ENCODE data around the gene CPED1. TPM values are rescaled to one million over a fixed set of nuclear protein-coding genes. Genes with fewer than 3 reads are reported as not detected.
"Not testable (repeated sequence)": the region's sequence is repeated elsewhere in the genome, so short reads cannot be mapped to it uniquely, and the experiment has no call there.

CPED1 gene
- total and polyA plus RNA-seq, 2 experiments from 2014 or later = 0.17 to 0.47 TPM

DNA sequence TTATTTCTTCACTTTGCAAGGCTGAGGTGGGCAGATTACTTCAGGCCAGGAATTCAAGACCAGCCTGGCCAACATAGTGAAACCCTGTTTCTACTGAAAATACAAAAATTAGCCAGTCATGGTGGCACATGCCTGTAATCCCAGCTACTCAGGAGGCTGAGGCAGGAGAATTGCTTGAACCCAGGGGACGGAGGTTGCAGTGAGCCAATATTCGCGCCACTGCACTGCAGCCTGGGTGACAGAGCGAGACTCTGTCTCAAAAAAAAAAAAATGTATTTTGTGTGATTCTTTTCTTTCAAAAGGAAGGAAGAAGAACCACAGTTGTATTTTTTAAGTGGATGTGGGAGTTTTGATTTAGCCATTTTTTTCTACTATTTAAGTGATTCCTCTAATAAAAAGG, 195.4 kb downstream of the CPED1 start:
- DNase-seq (ENCODE audit: low spot score); H3K36me3 Mint-ChIP-seq (ENCODE audit: low read depth); H3K27ac ChIP-seq (ENCODE audit: low read depth); H3K36me3 ChIP-seq (ENCODE audit: insufficient read depth); H3K9me3 Mint-ChIP-seq; H3K27ac Mint-ChIP-seq; H3K4me1 ChIP-seq (ENCODE audit: insufficient read depth); H3K27me3 Mint-ChIP-seq (ENCODE audit: insufficient read depth, low read depth, poor library complexity); H3K79me2 ChIP-seq (replicated peaks; ENCODE audit: insufficient read depth); H2AFZ ChIP-seq; H4K20me1 ChIP-seq (replicated peaks; ENCODE audit: insufficient read depth); H3K9me2 ChIP-seq (ENCODE audit: insufficient read depth); H3K4me2 ChIP-seq; H3K4me1 Mint-ChIP-seq; H3K4me3 Mint-ChIP-seq; H3K4me3 ChIP-seq; H3F3A ChIP-seq (replicated peaks; ENCODE audit: low read depth); H3K27me3 ChIP-seq (ENCODE audit: insufficient read depth); ATAC-seq: not testable (repeated sequence)

DNA sequence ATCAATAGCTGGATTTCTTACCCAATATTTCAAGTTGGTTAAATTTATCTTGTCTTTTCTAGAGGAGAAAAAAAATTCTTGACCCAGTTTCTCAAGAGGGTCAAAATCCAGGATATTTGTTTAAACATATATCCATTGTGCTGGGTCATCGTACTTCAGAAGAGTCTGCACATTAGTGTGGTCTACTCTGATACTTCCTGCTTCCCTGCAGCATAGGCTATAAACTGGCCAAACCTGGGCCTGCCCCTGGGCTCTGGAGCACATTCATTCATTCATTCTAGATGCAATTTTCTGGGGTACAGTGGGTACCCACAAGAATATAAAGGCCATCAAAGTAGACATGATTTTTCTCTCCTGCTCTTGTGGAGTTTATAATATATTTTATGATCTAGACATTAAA, 198.2 kb downstream of the CPED1 start:
- H3K27me3 ChIP-seq (ENCODE audit: insufficient read depth) = no peaks in the 10 kb centered on the region
- no peak overlapping the region for H3K27ac ChIP-seq (ENCODE audit: low read depth)
- DNase-seq (ENCODE audit: low spot score) (no peak), ATAC-seq (no peak)
- H3K9me3 Mint-ChIP-seq = no peaks in the 10 kb centered on the region
- H3K79me2 ChIP-seq (replicated peaks; ENCODE audit: insufficient read depth) = no peaks in the 10 kb centered on the region
- H3K27ac Mint-ChIP-seq = no peak overlapping the region
- no peaks in the 10 kb centered on the region for H3K9me2 ChIP-seq (ENCODE audit: insufficient read depth)
- no peaks in the 10 kb centered on the region for H3K4me1 ChIP-seq (ENCODE audit: insufficient read depth)
- H3K4me3 ChIP-seq = no peak overlapping the region
- H3F3A ChIP-seq (replicated peaks; ENCODE audit: low read depth) = no peaks in the 10 kb centered on the region
- H3K36me3 Mint-ChIP-seq (ENCODE audit: low read depth) = no peaks in the 10 kb centered on the region
- H3K36me3 ChIP-seq (ENCODE audit: insufficient read depth) = no peaks in the 10 kb centered on the region
- H3K27me3 Mint-ChIP-seq (ENCODE audit: insufficient read depth, low read depth, poor library complexity) = no peaks in the 10 kb centered on the region
- no peak overlapping the region for H3K4me3 Mint-ChIP-seq
- H3K4me2 ChIP-seq = no peak overlapping the region
- no peak overlapping the region for H2AFZ ChIP-seq
- H4K20me1 ChIP-seq (replicated peaks; ENCODE audit: insufficient read depth) = no peaks in the 10 kb centered on the region
- no peaks in the 10 kb centered on the region for H3K4me1 Mint-ChIP-seq
- TF ChIP-seq EZH2 (IDR thresholded peaks at IDR 0.05; ENCODE audit: low read depth, unreplicated experiment) = no peak
- no peak for TF ChIP-seq ZNF114 (CRISPR knock-in tag; IDR thresholded peaks at IDR 0.05)
- no peak for TF ChIP-seq STAT1 (IDR thresholded peaks at IDR 0.05; ENCODE audit: unreplicated experiment)
- TF ChIP-seq EZH2phosphoT487 (IDR thresholded peaks at IDR 0.05; ENCODE audit: unreplicated experiment) = no peak
- TF ChIP-seq CREB1 (CRISPR knock-in tag; IDR thresholded peaks at IDR 0.05; ENCODE audit: low read depth) = no peak
- TF ChIP-seq ZNF331 (CRISPR knock-in tag; IDR thresholded peaks at IDR 0.05; ENCODE audit: low read depth) = no peak
- no peak for TF ChIP-seq NANOG (IDR thresholded peaks at IDR 0.05; ENCODE audit: borderline replicate concordance)
- TF ChIP-seq, protein P1, sequence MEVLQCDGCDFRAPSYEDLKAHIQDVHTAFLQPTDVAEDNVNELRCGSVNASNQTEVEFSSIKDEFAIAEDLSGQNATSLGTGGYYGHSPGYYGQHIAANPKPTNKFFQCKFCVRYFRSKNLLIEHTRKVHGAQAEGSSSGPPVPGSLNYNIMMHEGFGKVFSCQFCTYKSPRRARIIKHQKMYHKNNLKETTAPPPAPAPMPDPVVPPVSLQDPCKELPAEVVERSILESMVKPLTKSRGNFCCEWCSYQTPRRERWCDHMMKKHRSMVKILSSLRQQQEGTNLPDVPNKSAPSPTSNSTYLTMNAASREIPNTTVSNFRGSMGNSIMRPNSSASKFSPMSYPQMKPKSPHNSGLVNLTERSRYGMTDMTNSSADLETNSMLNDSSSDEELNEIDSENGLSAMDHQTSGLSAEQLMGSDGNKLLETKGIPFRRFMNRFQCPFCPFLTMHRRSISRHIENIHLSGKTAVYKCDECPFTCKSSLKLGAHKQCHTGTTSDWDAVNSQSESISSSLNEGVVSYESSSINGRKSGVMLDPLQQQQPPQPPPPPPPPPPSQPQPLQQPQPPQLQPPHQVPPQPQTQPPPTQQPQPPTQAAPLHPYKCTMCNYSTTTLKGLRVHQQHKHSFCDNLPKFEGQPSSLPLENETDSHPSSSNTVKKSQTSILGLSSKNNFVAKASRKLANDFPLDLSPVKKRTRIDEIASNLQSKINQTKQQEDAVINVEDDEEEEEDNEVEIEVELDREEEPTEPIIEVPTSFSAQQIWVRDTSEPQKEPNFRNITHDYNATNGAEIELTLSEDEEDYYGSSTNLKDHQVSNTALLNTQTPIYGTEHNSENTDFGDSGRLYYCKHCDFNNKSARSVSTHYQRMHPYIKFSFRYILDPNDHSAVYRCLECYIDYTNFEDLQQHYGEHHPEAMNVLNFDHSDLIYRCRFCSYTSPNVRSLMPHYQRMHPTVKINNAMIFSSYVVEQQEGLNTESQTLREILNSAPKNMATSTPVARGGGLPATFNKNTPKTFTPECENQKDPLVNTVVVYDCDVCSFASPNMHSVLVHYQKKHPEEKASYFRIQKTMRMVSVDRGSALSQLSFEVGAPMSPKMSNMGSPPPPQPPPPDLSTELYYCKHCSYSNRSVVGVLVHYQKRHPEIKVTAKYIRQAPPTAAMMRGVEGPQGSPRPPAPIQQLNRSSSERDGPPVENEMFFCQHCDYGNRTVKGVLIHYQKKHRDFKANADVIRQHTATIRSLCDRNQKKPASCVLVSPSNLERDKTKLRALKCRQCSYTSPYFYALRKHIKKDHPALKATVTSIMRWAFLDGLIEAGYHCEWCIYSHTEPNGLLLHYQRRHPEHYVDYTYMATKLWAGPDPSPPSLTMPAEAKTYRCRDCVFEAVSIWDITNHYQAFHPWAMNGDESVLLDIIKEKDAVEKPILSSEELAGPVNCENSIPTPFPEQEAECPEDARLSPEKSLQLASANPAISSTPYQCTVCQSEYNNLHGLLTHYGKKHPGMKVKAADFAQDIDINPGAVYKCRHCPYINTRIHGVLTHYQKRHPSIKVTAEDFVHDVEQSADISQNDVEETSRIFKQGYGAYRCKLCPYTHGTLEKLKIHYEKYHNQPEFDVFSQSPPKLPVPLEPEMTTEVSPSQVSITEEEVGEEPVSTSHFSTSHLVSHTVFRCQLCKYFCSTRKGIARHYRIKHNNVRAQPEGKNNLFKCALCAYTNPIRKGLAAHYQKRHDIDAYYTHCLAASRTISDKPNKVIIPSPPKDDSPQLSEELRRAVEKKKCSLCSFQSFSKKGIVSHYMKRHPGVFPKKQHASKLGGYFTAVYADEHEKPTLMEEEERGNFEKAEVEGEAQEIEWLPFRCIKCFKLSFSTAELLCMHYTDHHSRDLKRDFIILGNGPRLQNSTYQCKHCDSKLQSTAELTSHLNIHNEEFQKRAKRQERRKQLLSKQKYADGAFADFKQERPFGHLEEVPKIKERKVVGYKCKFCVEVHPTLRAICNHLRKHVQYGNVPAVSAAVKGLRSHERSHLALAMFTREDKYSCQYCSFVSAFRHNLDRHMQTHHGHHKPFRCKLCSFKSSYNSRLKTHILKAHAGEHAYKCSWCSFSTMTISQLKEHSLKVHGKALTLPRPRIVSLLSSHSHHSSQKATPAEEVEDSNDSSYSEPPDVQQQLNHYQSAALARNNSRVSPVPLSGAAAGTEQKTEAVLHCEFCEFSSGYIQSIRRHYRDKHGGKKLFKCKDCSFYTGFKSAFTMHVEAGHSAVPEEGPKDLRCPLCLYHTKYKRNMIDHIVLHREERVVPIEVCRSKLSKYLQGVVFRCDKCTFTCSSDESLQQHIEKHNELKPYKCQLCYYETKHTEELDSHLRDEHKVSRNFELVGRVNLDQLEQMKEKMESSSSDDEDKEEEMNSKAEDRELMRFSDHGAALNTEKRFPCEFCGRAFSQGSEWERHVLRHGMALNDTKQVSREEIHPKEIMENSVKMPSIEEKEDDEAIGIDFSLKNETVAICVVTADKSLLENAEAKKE (CRISPR knock-in tag; IDR thresholded peaks at IDR 0.05) = no peak
- TF ChIP-seq, protein P2, sequence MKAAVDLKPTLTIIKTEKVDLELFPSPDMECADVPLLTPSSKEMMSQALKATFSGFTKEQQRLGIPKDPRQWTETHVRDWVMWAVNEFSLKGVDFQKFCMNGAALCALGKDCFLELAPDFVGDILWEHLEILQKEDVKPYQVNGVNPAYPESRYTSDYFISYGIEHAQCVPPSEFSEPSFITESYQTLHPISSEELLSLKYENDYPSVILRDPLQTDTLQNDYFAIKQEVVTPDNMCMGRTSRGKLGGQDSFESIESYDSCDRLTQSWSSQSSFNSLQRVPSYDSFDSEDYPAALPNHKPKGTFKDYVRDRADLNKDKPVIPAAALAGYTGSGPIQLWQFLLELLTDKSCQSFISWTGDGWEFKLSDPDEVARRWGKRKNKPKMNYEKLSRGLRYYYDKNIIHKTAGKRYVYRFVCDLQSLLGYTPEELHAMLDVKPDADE (IDR thresholded peaks at IDR 0.05) = no peak
- no peak for TF ChIP-seq POLR2AphosphoS5 (IDR thresholded peaks at IDR 0.05; ENCODE audit: low read depth)
- TF ChIP-seq JUNB (IDR thresholded peaks at IDR 0.05; ENCODE audit: unreplicated experiment) = no peak
- TF ChIP-seq, protein P3, sequence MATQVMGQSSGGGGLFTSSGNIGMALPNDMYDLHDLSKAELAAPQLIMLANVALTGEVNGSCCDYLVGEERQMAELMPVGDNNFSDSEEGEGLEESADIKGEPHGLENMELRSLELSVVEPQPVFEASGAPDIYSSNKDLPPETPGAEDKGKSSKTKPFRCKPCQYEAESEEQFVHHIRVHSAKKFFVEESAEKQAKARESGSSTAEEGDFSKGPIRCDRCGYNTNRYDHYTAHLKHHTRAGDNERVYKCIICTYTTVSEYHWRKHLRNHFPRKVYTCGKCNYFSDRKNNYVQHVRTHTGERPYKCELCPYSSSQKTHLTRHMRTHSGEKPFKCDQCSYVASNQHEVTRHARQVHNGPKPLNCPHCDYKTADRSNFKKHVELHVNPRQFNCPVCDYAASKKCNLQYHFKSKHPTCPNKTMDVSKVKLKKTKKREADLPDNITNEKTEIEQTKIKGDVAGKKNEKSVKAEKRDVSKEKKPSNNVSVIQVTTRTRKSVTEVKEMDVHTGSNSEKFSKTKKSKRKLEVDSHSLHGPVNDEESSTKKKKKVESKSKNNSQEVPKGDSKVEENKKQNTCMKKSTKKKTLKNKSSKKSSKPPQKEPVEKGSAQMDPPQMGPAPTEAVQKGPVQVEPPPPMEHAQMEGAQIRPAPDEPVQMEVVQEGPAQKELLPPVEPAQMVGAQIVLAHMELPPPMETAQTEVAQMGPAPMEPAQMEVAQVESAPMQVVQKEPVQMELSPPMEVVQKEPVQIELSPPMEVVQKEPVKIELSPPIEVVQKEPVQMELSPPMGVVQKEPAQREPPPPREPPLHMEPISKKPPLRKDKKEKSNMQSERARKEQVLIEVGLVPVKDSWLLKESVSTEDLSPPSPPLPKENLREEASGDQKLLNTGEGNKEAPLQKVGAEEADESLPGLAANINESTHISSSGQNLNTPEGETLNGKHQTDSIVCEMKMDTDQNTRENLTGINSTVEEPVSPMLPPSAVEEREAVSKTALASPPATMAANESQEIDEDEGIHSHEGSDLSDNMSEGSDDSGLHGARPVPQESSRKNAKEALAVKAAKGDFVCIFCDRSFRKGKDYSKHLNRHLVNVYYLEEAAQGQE (IDR thresholded peaks at IDR 0.05; ENCODE audit: unreplicated experiment) = no peak

Data from GM23338 (cell line).